OCI-LY1 (cell line): Measurements from ENCODE around the gene COL23A1.

ENCODE experiments used
- CTCF ChIP-seq: fragments of 200-600 bp; sonication (generic), shearing (Covaris generic); IDR thresholded peaks from 2 replicates; pipeline ENCODE4 v1.5.1; 2017; ENCODE audit warnings: mild to moderate bottlenecking, antibody characterized with exemption, low read length, moderate library complexity, mixed read lengths
- EZH2 ChIP-seq: fragments of 200-600 bp; sonication (generic), shearing (Covaris generic); IDR thresholded peaks from 2 replicates; pipeline ENCODE4 v1.8.0; 2017; ENCODE audit warnings: borderline replicate concordance, mixed run types, mild to moderate bottlenecking, antibody characterized with exemption, low read length, moderate library complexity, mixed read lengths

- TF ChIP-seq CTCF = no peak
- TF ChIP-seq EZH2 = no peak
These were observed 382.8 kb downstream of the COL23A1 start for GRCh38 chr5:178207183-178207916.
